HS-5 (cell line): Measurements from ENCODE around the gene GSTT2B.
"Not testable (repeated sequence)": the region's sequence is repeated elsewhere in the genome, so short reads cannot be mapped to it uniquely, and the experiment has no call there.

Experiments used
- DNase-seq: peaks from one replicate; pipeline ENCODE4 v3.0.0-alpha.2; 2012; ENCODE audit warnings: low read depth

GSTT2B gene

DNA sequence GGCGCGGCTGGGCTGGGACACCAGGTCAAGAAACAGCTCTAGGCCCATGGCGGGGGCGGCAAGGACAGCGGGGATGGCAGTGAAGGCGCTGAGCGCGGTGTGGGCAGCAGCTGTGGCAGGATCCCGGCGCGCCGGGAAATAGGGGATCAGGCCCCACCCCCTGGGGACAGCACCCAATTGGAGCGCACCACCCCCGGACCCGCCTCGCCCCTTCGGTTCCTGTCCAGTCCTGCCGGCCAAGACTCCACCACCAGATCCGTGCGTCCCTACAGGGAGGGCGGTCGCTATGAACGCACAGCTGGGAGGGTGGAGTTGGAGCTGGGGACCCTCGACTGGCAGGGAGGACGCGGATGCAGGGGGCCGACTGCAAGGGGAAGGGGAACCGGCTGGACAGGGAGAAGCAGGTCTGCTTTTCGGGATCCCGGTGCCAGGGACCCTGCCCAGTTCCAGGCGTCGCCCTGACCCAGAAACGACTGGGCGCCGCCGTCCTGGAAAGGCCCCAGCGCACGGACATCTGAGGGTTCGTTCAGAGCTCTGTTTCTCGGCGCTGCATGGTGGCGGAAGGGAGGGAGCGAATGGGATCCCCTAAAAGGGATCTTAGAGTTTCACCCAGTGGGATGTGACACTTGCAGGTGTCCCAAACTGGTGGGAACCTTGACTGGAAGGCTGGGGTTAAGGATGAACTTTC, at the start of gene GSTT2B:
Gene GSTT2B, minus strand, starts transcription at position 112 of the 688 bp plus-strand sequence. Its CDS starts 64 bp downstream, at position 48.
- DNase-seq, result not testable (repeated sequence)

GRCh38 chr22:24010018-24010391, 49.0 kb upstream of the GSTT2B start:
- DNase-seq, result no peak

- no peak for DNase-seq
These were observed 48.4 kb upstream of the GSTT2B start for GRCh38 chr22:24009227-24010017.

DNA sequence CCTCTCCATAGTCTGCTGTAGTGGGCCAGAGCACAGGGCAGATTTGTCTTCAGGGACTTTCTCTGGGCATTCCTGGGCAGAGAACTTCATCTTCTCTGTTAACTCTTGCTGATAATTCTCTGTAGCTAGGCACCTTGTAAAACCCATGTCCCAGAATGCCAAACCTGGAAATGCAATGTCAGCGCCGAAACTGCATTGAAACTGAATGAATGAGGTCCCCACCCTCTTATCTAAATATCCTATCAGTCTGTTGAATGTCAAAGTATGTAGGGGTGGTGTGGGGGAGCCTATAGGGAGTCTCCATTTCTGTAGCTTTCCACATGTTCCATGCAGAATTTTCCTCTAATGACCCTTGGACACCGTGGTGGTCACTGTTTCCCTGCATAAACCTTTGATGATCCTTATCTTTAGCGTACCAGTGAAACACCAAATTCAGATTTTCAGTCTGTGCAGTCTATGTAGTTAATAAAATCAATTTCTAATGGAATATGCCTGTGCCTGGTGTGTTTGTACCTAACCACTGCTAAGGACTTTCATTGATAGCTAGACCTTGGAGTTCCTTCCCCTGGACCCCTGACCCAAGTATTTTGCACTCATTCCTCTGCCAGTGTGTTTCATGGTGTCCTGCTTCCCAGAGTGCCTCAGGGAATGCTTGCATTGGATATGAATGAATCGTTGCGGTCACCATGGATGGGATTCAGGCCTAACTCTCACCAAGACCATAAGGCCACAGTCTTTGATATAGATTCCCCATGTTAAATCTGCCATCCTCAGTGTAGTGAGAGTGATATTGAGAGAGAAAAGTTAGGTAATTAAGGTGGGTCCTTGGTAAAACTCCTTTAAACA, 47.6 kb upstream of the GSTT2B start:
- DNase-seq, result no peak

DNA sequence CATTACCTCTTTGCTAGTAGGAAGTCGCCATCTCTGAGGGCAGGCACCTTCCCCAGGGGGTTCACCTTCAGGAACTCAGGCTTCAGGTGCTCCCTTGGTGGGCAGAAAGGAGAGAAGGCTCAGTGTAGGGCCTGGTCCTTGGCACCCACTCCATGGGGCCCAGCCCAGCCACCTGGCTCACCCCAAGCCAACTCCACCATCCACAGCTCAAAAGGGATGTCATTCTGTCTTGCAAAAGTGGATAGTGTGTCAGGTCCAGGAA, 47.0 kb upstream of the GSTT2B start:
- no peak for DNase-seq

- no peak for DNase-seq
These were observed 46.4 kb upstream of the GSTT2B start for GRCh38 chr22:24007253-24008021.

GRCh38 chr22:24006914-24007214, 45.9 kb upstream of the GSTT2B start:
- DNase-seq, result no peak

- DNase-seq, result no peak
These were observed 45.4 kb upstream of the GSTT2B start for GRCh38 chr22:24006207-24006913.

GRCh38 chr22:24005201-24005600, 44.2 kb upstream of the GSTT2B start, which contains the start of gene GSTT4:
Gene GSTT4 (minus strand): TSS chr22:24005453. CDS start chr22:24005356, 97 bp downstream.
- DNase-seq, result no peak

- DNase-seq, result no peak
These were observed 42.9 kb upstream of the GSTT2B start for GRCh38 chr22:24003887-24004286.

DNA sequence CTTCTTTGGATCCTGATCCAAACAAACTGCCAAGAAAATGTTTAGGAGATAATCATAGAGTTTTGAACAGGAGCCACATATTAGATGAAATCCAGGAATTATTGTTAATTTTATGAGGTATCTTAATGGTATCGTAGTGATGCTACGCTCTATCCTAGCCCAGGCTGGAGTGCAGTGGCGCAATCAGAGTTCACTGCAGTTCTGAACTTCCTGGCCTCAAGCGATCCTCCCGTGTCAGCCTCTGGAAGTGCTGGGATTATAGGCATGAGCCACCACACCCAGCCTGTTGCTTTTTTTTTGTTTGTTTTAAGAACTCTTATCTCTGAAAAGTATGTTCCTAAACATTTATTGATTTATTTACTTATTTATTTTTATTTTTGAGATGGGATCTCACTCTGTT, 41.9 kb upstream of the GSTT2B start:
- no peak for DNase-seq

- DNase-seq, result no peak
These were observed 41.3 kb upstream of the GSTT2B start for GRCh38 chr22:24002272-24002671.

GRCh38 chr22:24001314-24001713, 40.3 kb upstream of the GSTT2B start:
- no peak for DNase-seq

DNA sequence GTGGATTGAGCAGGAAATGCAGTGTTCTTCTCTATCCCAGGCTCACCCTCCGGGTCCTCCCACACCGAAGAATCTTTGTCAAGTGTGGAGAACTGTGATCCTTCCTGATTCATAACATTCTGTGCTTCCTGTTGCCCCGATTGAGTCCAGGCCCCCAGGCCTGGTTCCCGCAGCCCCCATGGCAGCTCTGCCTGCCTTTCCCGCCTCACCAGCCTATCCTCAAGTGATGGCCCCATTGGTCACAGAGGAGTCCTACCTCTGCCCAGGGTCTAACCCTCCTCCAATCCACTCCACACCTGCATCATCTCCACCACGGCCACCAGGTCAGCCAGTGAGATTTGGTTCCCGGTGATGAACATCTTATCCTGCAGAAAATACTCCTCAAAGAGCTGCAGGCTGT, 38.8 kb upstream of the GSTT2B start:
- not testable (repeated sequence) for DNase-seq

- DNase-seq, result no peak
These were observed 36.1 kb upstream of the GSTT2B start for GRCh38 chr22:23997092-23997491.

DNA sequence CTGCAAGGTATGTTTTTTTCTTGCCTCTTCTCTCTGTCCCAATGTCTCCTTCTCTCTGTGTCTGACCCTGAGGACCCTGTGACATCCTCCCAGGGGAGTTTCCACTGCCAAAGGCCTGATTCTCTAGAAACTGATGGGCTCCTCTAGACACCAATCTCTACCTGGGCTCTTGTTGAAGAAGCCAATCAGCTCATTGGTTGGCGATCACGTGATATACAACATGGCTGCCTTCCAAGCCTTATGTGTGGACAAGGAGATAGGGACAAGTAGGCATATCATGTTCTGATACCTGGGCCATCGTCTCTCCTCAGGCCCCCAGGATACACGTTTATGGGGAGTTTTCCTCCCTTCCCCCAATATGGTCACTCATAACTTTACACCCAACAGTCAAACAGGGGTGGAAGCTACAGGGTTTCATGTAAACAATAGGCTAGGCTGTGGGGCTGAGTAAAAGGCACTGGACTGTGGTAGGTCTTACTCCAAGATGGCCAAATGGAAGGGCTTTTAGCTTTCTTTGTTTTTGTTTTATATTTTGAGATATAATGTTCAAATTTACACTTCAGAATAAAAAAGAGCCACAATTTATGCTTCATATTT, 32.7 kb upstream of the GSTT2B start:
- not testable (repeated sequence) for DNase-seq

DNA sequence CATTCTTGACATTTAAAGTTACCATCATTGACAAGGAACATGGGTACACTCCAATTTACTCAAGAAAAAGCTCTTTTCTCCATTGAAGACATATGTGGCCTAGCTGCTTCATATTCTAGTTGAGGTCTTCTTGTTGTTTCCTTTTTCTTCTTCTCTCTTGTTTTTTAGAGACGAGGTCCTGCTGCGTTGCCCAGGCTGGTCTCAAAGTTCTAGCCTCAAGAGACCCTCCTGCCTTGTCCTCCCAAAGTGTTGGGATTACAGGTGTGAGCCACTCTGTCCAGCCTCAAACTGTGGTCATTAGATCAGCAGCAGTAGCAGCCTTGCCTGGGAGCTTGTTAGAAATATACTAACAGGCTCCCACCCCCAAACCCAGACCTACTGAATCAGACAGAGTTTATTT, 32.1 kb upstream of the GSTT2B start:
- DNase-seq, result not testable (repeated sequence)

DNA sequence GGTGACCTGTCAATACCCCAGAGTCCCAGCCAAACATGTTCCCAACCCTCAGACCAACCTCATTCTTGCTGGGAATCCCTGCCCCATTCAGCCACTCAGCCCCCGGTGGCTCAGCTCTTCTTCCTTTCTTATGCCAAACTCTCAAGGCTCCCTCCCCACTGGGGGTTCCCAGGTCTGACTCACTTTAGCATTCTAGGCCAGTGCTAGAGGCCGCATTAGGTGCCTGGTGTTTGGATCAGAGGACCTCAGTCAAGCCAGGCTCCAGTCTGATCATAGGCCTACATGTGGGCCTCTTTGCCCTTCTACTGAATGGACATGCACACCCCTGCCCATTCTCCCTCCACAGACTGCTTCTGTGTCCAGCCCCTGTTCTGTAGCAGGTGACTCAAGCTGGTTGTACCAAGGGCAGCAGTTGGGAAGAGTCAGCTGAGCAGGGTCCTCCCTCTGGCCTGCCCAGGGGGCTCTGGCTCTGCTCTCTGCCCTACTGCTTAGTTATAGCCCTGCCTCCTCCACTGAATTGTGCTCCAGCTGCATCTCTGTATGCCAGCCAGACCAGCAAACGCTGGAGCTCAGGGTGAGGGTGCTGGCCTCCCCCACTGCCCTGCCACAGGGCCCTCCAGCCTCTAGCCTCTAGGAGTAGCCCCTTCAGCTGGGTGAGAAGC, 28.7 kb upstream of the GSTT2B start:
- DNase-seq, result not testable (repeated sequence)

DNA sequence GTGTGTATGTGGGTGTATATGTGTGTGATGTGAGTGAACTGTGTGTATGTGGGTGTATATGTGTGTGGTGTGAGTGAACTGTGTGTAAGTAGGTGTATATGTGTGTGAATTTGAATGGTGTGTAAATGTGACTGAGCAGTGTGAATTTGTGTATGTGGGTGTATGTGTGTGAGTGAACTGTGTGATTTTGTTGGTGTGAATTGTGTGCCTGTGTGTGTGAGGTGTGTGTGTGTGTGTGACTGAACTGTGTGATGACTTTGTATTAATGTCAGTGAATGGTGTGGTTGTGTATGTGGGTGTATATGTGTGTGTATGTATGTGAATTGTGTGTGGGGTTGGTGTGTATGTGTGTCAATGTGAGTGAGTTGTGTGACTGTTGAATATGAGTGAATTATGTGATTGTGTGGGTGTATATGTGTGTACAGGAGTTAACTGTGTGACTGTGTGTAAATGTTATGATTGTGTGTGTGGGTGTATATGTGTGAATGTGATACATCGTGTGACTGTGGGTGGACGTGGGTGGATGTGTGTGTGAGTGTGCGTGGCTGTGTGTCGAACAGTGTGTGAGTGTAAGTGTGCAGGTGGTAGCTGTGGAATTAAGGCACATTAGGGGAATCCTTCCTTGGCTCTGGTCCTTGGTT, 25.7 kb upstream of the GSTT2B start:
- DNase-seq, result not testable (repeated sequence)

DNA sequence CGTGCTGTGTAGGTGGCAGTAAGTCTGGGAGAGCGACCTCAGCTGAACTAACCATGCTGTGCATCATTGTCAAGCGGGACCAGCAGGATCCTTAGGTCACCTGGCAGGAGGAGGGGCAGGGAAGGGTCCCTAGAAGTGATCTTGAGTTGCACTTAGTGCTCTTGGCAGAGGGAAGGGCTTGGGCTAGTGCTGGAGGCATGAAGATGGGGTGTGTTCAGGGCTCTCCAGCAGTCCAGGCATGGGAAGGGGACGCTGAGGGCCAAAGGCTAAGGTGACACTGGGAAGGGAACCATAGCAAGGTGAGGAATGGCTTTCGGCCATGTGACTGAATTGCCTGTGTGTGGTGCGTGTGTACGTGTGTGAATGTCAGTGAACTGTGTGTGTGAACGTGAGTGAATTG, 25.1 kb upstream of the GSTT2B start:
- DNase-seq, result not testable (repeated sequence)
